Measurements from ENCODE around the gene ZNF829. TPM values are rescaled to one million over a fixed set of nuclear protein-coding genes. Genes with fewer than 3 reads are reported as not detected.
A peak's percentile ranks its signal among the peaks of the same experiment; 100 is the strongest.

ZNF829 gene
- total RNA-seq, 2 donors from 2014 or later, result 3.9 TPM

DNA sequence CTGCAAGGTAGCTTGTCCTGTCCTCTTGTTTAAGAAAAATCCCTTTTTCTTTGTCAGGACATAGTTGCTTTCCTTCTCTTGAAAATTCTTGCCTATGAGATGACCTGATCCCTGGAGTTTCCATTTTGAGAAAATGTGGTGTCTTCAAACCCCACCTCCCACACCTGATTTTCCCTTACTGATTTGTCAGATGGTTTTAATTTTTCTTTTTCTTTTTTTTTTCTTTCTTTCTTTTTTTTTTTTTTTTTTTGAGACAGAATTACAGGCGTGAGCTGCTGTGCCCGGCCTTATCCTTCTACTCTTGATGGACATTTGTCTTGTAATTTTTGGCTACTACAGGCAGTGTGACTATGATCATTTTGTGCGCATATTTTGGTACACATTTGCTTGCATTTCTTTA lies 64.2 kb downstream of the ZNF829 start:
- H3K9me3 ChIP-seq (ENCODE audit: control insufficient read depth, low read length, poor library complexity, severe bottlenecking), result no peaks in the 10 kb centered on the region
- Mint-ChIP-seq H3K27me3 (no peaks in the 10 kb centered on the region), H3K36me3 (ENCODE audit: low read depth) (peaks cover 3% of the 10 kb centered on the region), H3K4me1 (peaks cover 2% of the 10 kb centered on the region), H3K4me3 (no peak overlapping the region), H3K27ac (no peak overlapping the region)
- ATAC-seq (no peak), DNase-seq (no peak)

DNA sequence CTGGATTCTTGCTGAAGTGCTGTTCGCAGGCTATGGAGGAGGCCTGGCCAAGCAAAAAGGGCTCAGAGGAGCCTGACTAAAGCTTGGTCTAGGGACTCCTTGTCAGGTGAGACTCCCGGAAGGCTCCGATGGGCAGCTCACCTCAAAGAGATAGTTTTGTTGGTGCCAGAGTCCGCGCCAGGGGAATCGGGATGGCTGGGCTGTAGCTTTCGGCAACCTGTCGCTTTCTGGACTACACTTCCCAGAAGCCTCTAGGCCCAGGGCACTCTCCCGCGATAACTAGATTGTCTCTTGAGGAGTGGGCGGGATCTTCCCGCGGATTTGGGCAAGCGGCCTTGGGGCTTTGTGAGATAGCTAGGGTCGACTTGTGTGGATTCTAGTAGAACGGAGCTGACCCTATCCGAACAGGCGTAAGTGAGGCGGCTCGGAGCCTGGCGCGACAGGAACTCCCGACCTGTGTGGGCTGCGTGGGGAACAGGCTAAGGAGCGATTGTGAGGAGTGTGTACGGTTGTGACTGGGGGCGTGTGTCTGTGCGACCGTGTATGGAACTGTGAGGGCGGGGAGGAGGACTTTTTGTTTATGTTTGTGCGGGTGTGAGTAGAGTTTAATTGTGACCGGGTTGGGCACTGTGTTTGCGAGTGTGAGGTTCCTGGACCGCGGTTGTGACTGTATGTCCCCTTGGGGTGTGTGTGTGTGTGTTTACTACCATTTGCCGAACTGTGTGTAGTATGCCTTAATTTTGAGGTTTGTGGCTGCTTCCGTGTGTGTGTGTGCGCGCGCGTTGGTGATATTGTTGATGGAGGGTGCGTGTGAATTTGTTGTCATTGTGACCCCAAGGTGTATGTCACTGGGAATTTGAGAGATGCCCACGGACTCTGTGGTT lies 65.3 kb downstream of the ZNF829 start, which contains the start of gene ZNF345:
Gene ZNF345, plus strand, starts transcription at position 318 of the 884 bp plus-strand sequence. CDS start 25,955 bp downstream, outside the sequence.
- peak; percentile 69 to 73 (median 69) for DNase-seq
- Mint-ChIP-seq H3K27ac (no peak within 1 kb of the TSS), H3K4me1 (peaks cover 2% of the 10 kb centered on the region), H3K27me3 (no peaks in the 10 kb centered on the region), H3K36me3 (ENCODE audit: low read depth) (peaks cover 2% of the 10 kb centered on the region), H3K4me3 (no peak within 1 kb of the TSS)
- peak; percentile 88 for ATAC-seq
- no peaks in the 10 kb centered on the region for H3K9me3 ChIP-seq (ENCODE audit: control insufficient read depth, low read length, poor library complexity, severe bottlenecking)

DNA sequence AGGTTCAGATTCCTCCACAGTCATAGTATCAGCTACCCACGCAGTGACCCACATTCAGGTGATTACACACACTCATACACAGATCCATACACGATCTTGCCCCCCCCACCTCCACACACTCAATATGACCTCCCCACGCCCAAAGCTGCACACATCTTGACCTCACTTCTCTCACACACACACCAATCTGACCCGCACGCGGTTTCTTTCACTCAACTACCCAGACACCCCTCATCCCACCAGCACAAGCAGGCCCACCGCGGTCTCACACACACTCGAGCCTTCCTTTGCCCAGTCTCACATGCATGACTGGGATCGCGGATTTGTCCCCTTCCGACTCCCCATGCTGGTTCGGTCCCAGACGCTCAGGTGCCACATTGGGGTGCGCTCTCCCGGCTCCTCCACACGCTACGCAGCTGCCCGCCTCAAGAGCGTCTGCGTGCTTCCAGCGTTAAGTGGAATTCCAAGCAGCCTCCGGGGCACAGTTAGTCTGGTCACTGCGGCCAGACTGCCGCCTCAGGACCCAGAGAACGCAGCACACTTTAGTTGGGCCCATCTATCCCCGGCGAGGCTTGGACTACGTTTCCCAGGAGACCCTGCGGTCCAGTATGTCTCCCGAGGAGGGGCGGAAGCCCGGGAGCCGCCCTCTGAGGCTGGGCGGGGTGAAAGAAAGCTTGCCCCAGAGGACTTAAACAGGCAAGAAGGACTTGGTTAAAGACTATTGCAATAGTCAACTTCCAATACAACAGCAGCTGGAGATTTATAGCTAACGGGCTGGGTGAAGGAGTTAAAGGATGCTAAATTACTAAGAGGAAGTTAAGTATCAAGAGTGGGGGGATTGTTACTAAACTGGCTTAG lies 66.2 kb downstream of the ZNF829 start:
- Mint-ChIP-seq H3K27me3 (no peaks in the 10 kb centered on the region), H3K4me1 (peaks cover 2% of the 10 kb centered on the region), H3K36me3 (ENCODE audit: low read depth) (no peaks in the 10 kb centered on the region), H3K4me3 (no peak overlapping the region), H3K27ac (no peak overlapping the region)
- no peaks in the 10 kb centered on the region for H3K9me3 ChIP-seq (ENCODE audit: control insufficient read depth, low read length, poor library complexity, severe bottlenecking)
- ATAC-seq (peak; percentile 90), DNase-seq (peak; percentile 75 to 80 (median 78))

DNA sequence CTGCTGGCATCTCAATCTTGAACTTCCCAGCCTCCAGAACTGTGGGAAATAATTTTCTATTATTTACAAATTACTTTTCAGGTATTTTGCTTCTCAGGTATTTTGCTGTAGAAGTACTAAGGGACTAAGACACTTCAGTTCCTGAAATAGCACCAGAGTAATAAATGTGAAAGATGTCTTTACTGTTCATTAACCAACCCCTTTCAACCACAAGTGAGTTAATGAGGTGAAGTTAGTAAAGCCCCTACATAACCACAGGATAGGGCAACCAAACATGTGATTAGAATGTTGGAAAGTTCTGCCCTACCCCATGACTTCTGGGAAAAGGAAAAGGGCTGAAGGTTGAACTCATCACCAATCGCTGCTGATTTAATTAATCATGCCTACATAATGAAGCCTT lies 68.1 kb downstream of the ZNF829 start:
- no peak for DNase-seq
- Mint-ChIP-seq H3K4me3 (peak overlapping the region; percentile 22), H3K27me3 (no peaks in the 10 kb centered on the region), H3K27ac (no peak overlapping the region), H3K36me3 (ENCODE audit: low read depth) (peaks cover 2% of the 10 kb centered on the region), H3K4me1 (peaks cover 2% of the 10 kb centered on the region)
- ATAC-seq, result no peak
- no peaks in the 10 kb centered on the region for H3K9me3 ChIP-seq (ENCODE audit: control insufficient read depth, low read length, poor library complexity, severe bottlenecking)

DNA sequence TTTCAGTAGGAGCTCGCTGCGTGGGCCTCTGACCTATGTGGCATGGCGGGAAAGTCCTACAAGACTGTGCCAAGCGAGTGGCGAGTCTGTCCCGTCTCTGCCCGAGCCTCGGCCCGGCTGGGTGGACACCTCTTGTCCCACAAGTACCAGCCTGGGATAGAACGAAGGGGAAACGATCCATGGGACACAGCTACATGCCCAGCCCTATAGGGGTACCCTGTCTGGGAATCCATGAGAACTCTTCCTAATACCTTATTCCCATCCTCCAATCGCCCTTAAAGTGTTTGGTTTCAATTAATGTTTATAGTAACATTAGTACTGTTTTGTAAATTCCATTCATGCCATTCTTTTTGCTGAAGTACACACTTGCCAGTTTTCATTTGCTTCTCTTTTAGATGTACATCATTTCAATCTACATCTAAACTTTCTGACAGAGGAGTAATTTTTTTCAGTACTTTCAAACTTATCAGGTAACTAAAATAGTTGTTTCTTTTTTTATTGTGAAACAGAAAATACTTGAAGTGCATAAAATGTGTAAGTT lies 77.2 kb downstream of the ZNF829 start:
- no peak overlapping the region for H3K27ac Mint-ChIP-seq
- no peak for ATAC-seq
- peaks cover 5% of the 10 kb centered on the region for H3K9me3 ChIP-seq (ENCODE audit: control insufficient read depth, low read length, poor library complexity, severe bottlenecking)
- no peaks in the 10 kb centered on the region for H3K27me3 Mint-ChIP-seq
- H3K4me1 Mint-ChIP-seq, result peaks cover 3% of the 10 kb centered on the region
- no peak overlapping the region for H3K4me3 Mint-ChIP-seq
- no peak for DNase-seq
- peaks cover 3% of the 10 kb centered on the region for H3K36me3 Mint-ChIP-seq (ENCODE audit: low read depth)

Other genes with a start within 250 kb of the ZNF829 start
- gene ZNF461, start 249.5 kb downstream of the ZNF829 start, total RNA-seq, result 10 to 100 TPM in 1 of 2 donors, 1 to 10 TPM in 1; 9.0 to 11.1 TPM
- gene ZNF567, start 228.7 kb downstream of the ZNF829 start, total RNA-seq, result 1 to 10 TPM; 6.1 to 7.4 TPM
- gene ZNF850, start 143.5 kb downstream of the ZNF829 start, total RNA-seq, result 1 to 10 TPM; 2.0 to 2.4 TPM
- 1 to 10 TPM; 2.6 to 4.5 TPM for gene ZNF790, start 77.9 kb downstream of the ZNF829 start, total RNA-seq
- 1 to 10 TPM; 8.2 to 8.4 TPM for gene ZNF345, start 65.4 kb downstream of the ZNF829 start, total RNA-seq
- 1 to 10 TPM; 6.3 to 7.3 TPM for gene ZNF568, start within 50 bp of the ZNF829 start, total RNA-seq
- gene ZNF420, start 162.1 kb upstream of the ZNF829 start, total RNA-seq, result 1 to 10 TPM; 6.4 to 8.3 TPM